GM21390 (cell line): ENCODE results near the gene LETM1.

Experiments
- ATAC-seq: cut with Tn5 transposase; IDR thresholded peaks from one replicate; pipeline ENCODE4 v1.9.1; 2021; ENCODE audit not compliant: unreplicated experiment

The LETM1 gene

DNA sequence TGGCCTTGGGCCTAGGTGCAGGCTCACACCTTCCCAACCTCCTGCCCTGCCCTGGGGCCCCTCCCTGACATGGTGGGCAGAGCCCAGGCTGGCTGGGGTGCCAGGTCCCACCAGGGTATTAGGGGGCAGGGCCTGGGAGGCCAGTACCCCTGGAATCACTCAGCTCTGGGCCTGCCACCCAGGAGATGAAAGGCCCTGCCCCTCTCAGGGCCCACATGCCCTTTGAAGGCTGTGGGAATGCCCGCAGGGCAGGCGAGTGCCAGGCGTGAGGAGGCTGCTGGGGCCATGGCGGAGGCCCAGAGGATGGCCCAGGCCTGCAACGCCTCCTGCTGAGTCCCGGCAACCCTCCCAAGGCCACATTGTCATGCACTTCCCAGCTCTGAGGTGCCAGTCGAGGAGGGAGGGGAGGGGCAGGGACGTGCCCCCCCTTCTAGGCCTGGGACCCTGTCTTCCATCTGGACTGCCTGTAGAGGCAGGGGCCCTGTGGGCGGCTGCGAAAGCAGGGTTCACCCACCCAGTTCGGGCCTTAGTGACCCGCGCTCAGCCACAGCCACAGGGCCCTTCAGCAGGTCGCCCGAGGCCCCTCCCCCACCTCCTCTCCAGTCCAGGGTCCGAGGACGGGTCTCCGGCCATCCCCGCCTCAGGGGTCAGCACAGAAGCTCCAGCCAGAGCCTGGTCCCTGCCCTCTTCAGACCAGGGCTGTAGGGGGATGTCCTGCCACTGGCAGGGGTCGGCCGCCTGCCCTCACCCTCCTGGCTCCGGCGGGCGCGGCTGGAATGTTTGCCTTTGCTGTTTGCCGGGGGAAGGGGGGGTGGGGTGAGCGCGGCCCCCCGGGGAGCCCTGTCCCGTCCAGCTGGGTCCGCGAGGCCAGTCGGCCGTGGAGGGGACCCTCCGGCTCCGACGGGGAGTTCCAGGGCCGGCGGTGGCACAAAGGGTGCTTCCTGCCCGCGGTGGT lies 89.6 kb downstream of the LETM1 start:
- no peak for ATAC-seq

DNA sequence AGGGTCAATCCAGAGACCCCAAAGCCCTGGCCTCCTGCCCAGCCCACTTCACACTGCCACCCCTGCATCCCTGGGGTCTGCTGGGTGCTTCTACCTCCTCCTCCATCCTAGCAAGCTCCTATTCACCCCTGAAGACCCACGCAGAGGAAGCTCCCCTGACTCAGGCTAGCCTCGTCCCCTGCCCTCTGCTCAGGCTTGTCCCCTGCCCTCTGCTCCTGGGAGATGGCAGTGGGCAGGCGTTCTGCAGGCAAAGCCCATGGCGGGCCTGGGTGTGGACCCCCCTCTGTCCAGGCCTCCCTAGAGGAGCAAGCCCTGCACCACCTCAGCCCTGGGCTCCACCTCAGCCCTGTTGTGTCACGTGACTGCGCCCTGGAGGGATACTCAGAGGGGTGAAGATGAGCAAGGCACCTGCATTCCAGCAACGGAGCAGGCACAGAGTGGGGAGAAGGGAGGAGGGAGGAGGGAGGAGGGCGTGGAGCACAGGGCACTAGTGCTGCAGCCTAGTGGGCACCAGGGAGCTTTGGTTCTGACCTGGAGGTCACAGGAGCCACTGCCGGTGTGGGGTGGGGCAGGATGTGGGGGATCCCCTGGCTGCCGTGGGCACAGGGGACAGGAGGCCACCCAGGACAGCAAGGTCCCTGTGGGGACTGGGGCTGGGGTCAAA lies 90.4 kb downstream of the LETM1 start:
- ATAC-seq = no peak

DNA sequence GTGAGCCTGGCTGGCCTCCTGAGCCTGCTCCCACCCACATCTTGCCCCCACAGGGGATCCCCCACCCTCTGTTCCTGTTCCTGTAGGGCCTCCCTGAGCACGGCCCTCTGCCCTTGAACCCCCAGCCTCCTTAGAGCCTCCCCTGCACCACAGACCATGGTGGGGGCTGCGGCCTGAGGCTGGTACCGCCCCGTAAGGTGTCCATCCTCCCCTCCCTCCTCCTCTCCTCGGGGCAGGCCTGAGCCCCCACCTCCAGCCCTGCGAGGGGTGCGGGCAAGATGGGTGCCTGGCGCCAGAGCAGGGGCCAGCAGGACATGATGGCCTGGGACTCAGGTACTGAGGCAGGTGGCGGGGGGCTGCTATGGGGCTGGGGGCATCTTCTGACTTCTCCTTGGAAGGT lies 91.3 kb downstream of the LETM1 start:
- ATAC-seq = no peak

DNA sequence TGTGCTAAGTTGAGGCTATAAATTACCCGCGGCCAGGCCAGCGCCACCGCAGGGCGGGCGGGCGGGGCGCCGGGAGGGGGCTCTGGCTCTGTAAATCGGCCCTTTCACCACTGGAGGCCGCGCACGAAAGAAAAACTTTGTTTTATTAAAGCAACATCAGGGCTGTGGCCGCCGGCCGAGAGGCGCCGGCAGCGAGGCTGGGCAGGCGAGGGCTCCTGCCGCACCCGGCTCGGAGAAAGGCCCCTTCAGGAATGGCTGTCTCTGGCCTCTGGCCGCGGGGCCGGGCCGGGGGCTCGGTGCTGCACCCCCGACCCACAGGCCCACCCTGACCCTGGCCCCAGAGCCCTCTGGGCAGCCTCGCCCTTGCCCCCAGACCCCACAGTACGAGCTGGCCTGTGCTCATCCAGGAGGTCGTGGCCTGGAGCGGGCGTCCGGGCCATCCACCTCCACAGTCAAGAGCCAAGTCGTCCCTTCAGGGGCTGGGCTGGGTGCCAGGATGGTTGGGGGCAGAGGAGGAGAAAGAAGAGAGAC lies 92.3 kb downstream of the LETM1 start:
- ATAC-seq = no peak

GRCh38 chr4:1763070-1763549 lies 92.8 kb downstream of the LETM1 start:
- no peak for ATAC-seq

DNA sequence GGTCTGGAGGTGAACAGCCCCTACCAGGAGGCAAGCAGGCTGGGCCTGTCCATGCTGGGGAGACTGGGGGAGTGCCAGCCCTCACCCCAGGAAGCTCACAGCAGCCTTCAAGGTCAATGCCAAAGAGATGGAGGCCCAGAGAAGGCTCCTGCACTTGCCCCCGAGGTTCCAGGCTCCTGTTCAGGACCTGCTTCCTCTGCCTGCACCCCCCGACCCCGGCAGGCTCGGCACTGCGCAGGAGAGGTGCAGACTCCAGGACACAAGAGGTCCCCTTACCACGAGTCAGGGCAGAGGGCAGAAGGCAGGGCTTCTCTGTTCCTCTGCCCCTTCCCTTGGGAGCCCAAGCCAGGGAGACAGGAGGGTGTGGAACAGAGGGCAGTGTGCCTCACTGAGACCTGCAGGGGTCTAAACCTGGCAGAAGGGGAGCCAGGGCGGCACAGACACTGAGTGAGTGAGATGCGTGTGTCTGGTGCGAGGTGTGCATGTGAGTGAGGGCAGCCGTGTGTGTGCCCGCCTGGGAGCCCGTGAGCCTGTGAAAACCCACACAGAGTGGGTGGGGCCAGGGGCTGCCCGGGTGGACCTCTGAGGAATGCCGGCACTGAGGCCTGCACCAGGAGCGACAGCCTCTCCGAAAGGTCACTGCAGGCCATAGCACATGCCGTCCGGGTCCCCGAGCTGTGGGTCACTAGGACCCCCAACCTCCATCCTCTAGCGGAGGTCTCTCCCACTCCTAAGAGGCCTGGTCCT lies 93.5 kb downstream of the LETM1 start:
- ATAC-seq = no peak
